HG03139 (cell line): ENCODE results near the gene OR1J4.
"Not testable (repeated sequence)": the region's sequence is repeated elsewhere in the genome, so short reads cannot be mapped to it uniquely, and the experiment has no call there.

ENCODE experiments used
- ATAC-seq: cut with Tn5 transposase; IDR thresholded peaks from one replicate; pipeline ENCODE4 v1.9.1; 2021; ENCODE audit not compliant: unreplicated experiment

OR1J4 gene, protein sequence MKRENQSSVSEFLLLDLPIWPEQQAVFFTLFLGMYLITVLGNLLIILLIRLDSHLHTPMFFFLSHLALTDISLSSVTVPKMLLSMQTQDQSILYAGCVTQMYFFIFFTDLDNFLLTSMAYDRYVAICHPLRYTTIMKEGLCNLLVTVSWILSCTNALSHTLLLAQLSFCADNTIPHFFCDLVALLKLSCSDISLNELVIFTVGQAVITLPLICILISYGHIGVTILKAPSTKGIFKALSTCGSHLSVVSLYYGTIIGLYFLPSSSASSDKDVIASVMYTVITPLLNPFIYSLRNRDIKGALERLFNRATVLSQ

DNA sequence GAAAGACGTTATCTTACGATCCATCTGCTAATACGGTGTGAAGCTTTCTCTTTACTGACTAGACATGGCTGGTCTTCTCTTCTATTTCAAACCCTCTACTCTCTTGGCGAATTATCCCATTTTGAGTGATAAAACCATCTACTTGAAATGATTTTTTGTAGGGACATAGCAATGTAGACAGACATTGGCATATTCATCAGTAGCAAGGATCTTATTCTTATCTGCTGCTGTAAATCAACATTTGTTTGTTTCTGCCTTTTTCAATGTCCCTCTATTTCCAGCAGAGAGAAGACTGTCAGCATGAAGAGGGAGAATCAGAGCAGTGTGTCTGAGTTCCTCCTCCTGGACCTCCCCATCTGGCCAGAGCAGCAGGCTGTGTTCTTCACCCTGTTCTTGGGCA lies at the start of gene OR1J4:
OR1J4 (plus strand) TSS at position 301 of the 400 bp plus-strand sequence; CDS start at position 301, 0 bp downstream.
- no peak for ATAC-seq

DNA sequence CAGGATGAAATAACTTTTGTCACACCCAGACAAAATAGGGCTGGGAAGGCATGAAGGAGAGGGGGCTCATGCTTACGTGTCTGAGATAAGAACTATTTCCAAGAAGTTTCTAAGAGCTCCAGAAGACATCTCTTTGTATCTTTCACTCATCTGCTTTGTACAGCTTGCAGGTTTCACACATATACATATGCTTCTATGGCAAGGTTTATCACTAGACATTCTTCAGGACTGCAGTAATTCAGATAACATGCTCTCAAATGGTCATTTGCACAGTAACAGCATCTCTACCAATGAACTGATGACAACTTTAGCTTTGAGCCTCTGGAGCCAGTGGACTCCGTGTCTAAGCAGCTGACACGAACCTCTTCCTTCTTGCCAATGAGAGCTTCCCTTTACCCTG lies 44.4 kb upstream of the OR1J4 start:
- no peak for ATAC-seq

DNA sequence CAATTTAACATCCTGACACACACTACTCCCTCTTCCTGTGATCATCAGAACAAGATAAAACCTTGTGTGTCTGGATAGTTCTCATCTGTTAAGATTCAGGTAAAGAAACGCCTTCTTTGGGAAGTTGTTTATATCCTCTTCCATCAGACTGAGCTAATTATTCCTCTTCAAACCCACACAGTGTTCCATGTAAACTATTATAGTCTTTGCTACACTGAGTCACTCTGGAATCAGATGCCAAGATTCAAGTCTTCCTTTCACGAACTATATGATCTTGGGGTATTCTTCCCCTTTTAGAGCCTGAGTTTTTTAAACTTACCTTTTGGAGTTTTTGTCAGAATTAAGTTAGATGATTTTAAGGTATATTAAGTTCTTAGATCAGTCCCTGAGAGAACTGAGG lies 43.2 kb upstream of the OR1J4 start:
- ATAC-seq: no peak

DNA sequence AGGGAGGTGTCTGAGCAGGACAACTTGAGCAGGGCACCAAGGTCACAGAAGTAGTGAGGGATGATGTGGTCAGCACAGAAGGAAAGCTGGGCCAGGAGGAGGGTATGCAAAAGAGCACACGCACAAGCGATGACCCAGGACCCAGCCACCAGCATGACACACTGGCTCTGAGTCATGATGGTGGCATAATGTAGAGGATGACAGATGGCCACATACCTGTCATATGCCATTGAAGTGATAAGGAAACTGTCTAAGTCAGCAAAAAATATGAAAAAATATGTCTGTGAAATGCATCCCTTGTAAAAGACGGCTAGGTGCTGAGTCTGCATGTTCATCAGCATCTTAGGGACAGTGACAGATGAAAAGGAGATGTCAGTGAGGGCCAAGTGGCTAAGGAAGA lies 41.6 kb upstream of the OR1J4 start:
- ATAC-seq: no peak

DNA sequence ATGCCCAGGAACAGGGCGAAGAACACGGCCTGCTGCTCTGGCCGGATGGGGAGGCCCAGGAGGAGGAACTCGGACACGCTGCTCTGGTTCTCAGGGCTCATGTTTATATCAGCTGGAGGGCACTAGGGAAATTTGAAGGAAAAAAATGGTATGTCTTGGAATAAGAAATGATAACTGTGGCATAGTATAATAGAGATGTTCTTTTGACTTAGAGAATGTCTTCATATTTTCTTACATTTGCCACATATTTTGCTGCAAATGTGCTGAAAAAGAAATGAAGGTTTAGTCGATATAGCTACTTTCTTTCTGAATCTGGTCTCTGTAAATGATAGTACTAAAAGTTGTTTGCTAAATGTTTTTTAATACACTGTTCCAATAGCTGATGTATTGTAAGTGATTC lies 41.1 kb upstream of the OR1J4 start, which contains the start of gene OR1J1:
OR1J1 (minus strand) TSS at position 101 of the 400 bp plus-strand sequence; CDS start at position 101, 0 bp downstream.
- ATAC-seq: no peak

DNA sequence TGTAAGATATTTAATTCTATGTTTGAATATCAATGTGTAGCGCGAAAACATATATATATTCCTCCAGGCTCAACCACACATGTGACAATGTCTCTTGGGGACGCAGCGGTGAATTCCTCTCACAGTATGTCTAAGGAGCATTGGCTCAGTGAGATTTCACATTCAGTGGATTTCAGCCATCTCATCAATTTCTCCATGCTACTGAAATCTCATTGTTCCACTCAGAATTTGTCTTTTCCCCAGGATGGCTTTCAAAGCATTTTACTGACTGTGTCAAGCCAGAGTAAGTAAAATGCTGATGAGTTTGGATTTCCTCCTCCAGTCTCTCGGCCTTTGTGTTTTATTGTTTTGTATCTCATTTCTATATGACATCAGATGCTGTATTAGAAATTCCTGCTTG lies 39.9 kb upstream of the OR1J4 start:
- no peak for ATAC-seq

DNA sequence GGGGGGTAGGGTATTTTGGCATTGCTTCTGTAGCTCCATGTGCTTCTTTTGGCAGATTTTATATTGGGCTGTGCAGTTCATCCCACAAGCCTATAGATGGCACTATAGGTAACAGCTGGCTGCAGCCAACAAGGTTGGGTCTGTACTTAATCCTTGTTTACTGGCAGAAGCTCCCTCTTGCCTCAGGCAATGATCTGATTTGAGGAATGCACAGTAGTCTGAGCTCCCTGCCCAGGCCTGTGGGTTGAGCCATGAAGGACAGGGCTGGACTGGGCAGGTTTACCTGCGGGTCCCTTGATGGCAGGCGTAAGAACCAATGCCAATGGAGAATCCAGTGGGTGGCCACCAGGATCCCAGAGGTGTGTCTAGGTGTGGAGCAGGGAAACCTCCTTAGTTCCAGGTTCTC lies 20.1 kb upstream of the OR1J4 start:
- ATAC-seq: peak; percentile 76

DNA sequence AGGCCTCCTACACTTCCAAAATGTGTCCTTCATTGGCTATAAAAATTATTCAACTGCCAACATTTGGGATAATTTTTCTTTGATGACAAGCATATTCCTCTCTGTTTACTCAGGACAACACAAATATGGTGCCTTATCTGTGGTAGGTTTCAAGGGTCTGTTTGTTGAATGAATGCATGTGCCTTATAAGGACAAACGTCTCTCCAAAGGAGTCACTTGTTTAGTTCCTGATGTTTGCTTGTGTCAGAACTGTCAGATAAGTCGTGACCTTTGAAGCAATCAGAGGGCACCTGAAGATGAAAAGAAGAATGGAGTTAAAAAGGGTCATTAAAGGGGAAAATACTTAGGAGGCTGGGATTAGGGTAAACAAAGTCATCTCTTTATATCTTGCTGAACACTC lies 12.0 kb upstream of the OR1J4 start:
- no peak for ATAC-seq

DNA sequence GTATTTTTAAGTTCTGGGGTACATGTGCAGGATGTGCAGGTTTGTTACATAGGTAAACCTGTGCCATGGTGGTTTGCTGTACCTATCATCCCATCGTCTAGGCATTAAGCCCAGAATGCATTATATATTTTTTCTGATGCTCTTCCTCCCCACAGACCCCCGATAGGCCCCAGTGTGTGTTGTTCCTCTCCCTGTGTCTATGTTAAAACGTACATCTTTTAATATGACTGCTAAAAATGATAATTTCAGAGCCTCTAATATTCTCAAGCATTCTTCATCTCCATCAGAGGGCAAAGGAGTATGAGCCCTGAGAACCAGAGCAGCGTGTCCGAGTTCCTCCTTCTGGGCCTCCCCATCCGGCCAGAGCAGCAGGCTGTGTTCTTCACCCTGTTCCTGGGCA lies 8.4 kb upstream of the OR1J4 start, which contains the start of gene OR1J2:
OR1J2 (plus strand) TSS at position 301 of the 400 bp plus-strand sequence; CDS start at position 301, 0 bp downstream.
- ATAC-seq: no peak

DNA sequence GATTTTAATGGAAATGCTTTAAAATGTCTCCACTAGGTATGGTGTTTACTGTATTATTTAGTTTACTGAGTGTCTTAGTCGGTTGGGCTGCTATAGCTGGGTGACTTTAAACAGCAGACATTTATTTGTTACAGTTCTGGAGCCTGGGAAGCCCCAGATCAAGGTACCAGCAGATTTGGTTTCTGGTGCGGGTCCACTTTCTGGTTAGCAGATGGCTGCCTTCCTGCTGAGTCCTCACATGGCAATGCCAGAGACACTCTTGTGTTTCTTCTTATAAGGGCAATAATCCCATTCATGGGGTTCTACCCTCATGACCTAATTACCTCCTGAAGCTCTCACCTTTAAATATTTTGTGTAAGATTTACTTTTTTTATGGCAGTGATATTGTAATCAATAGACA lies 715 bp upstream of the OR1J4 start:
- ATAC-seq: no peak

DNA sequence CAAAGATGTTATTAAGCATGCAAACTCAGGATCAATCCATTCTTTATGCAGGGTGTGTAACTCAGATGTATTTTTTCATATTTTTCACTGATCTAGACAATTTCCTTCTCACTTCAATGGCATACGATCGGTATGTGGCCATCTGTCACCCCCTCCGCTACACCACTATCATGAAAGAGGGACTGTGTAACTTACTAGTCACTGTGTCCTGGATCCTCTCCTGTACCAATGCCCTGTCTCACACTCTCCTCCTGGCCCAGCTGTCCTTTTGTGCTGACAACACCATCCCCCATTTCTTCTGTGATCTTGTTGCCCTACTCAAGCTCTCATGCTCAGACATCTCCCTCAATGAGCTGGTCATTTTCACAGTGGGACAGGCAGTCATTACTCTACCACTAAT lies 435 bp downstream of the OR1J4 start:
- ATAC-seq: no peak

DNA sequence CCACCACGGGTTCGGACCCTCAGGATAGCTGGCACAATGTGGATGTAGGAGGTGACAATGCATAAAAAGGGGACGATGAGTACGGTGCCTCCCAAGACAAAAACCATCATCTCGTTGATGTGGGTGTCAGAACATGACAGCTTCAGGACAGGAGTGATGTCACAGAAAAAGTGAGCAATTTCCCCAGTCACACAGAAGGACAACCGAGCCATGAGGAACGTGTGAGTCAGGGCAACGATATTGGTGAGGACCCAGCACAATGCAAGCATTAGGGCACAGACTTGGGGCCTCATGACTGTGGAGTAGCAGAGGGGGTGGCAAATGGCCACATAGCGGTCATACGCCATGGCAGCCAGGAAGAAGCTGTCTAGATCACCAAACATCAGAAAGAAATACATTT lies 7.7 kb downstream of the OR1J4 start:
- no peak for ATAC-seq

DNA sequence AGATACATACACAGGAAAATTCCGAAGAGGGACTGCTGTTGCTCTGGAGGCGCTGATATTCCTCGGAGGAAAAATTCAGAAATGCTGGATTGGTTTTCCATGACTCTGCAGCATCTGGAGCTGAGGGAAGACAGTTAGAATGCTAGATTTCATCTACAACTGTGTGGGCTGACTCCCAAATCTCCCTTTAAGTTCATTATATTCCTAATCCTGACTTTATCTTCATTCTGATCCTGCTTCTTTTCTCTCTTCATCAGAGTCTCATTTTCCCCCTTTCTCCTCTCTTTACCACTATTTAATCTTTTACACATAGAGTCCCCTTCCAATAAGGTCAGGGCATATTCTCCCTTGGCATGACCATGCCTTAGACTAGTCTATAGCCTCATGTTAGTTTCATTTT lies 8.3 kb downstream of the OR1J4 start, which contains the start of gene OR1N1:
OR1N1 (minus strand) TSS at position 101 of the 400 bp plus-strand sequence; CDS start at position 101, 0 bp downstream.
- no peak for ATAC-seq

DNA sequence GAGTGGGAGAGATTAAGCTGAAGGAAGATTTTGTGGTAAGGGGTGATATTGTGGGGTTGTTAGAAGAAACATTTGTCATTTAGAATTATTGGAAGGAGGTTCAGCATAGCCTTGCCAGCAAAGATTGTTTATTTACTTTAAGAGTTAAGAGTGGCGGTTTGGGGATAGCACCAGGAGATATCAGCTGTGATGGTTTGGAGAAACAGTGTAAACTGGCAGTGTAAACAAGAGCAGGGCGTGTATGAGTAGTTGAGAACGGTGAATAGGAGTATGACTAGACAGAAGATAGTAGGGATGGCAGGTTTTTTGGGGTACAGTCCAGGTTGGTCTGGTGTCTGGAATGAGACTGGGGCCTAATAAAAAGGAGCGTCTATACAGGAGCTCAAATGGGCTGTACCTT lies 12.2 kb downstream of the OR1J4 start:
- not testable (repeated sequence) for ATAC-seq

DNA sequence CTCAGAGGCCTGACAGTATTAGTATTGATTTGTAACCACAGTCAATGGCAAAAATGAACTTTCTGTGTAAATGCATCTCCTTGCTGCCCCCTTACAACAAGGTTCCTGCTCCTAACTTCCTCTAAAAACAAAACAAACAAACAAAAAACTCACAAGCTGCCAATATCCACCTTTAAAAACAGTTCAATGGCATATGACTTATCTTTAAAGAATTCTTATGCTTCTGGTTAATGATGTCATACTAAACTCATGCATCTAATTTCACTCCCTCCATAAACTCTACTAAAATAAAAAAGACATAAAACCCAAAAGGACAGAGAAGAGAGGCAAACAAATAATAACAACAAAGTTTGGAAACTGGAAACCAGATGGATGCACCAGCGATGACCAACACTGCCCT lies 17.2 kb downstream of the OR1J4 start:
- ATAC-seq: no peak

DNA sequence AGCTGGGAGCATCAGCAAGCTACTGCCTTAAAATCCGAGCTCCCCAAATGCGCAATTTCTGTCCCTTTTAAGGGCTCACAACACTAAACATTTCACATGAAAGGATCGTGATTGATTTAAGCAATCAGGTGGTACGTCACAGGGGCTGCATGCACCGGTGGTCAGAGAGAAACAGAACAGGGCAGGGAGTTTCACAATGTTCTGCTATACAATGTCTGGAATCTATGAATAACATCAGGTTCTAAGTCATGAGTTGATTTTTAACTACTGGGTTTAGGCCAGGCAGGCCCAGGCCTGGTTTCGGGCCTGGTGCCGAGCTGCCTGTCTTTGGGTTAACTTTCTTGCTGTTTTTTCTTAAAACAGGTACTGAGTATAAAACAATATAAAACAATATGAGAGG lies 18.1 kb downstream of the OR1J4 start:
- ATAC-seq: not testable (repeated sequence)

DNA sequence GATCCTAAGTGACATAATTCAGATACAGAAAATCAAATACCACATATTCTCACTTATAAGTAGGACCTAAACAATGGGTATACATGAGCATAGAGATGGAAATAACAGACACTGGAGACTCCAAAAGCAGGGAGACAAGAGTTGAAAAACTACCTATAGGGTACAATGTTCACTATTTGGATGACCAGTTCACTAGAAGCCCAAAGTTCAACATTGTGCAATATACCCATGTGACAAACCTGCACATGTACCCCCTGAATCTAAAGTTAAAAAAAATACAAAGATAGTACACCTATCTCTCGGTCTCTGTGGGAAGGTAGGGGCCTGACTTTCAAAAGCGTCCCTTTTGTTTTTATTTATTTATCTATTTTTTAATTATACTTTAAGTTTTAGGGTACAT lies 19.8 kb downstream of the OR1J4 start:
- ATAC-seq: no peak

DNA sequence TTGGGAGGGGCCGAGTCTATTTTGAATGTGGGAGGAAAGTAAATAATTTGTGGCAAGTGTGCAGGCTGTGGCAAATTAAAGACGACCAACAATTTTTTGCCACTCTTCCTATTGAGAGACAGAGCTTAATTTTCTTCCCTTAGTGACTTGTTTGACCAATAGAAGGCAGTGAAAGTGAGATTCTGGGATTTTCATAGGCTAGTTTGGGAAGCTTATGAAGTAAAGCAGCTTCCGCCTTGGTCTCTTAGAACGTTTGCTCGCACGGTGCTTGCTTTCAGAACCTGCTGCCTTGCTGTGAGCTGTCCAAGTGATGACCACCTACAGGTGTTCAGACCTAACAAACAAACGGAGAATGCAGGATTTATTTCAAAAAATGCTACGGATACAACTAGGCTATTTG lies 27.3 kb downstream of the OR1J4 start:
- no peak for ATAC-seq

DNA sequence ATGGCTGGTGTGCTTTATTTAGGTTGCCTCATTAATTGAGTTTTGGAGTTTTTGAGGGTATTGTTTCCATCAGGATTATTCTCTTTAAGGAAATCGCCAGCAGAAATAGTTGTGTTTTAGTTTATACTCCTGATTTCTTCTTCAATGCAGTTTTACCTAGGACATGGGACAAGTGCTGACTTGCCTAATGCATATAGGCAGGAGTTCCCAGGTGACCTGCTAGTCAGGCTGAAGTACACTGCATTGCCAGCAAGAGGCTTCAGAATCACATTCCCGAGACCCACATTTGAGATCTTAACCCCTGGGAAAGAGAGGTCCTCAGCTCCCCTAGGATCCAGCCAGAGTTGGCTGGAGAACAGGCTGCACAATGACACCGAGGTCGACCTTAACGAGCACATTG lies 32.4 kb downstream of the OR1J4 start:
- no peak for ATAC-seq

DNA sequence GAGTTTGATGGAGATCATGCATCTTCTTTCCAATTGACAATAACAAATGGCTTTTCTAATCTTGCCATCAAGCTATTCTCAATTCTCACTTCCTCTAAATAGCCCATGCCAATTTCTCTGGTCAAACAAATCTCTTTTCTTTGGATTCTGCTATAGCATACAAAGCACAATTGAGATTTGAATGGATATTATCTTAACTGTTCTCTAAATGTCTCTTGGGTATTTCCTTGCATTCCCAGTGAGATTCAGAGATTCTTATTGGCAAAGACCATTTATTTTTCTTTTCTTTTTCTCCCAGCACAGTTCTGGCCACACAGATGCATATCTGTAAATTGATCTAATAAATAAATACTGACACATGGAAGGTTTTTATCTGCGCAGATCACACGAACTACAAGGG lies 33.9 kb downstream of the OR1J4 start, which contains the start of gene OR1N2:
OR1N2 (plus strand) TSS at position 301 of the 400 bp plus-strand sequence. CDS start 100 bp downstream, outside the sequence.
- no peak for ATAC-seq

DNA sequence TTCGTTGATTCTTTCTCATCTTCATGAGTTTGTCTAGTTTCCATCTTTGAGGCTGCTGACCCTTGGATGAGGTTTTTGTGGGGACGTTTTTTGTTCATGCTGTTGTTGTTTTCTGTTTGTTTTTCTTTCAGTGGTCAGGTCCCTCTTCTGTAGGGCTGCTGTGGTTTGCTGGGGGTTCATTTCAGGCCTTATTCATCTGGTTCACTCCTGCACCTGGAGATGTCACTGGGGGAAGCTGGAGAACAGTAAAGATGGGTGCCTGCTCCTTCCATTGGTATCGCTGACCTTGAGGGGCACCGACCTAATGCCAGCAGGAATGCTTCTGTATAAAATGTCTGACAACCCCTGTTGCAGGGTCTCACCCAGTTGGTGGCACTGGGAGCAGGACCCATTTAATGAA lies 42.5 kb downstream of the OR1J4 start:
- no peak for ATAC-seq

DNA sequence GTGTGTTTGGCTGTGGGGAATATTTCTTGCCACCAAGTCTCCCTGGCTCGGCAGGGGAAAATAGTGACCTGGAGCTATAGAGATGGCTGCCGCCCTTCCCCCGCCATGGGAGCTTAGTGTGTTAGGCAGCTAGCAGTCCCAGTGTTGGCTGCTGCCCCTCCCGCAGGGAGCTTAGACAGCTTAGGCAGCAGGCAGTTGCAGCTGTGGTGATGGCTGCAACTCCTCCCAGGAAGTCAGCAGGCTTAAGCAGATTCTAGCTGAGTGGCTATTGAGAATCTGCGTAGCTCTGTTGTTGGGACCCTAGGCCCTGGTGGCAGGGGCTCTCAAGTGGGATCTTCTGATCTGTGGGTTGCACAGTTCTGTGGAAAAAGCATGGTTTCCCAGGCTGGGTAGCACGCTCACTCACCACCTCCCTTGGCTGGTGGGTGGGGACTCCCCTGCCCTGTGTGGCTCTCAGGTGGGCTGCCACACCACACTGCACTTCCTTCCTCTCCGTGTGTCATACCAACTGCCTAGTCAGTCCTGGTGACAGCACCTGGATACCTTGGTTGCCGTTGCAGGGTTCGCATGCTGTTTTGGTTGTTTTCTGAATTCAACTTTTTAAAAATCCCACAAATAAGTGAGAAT lies 43.3 kb downstream of the OR1J4 start:
- ATAC-seq: no peak
